HG03097 (cell line): Measurements from ENCODE around the gene ORAI3.

Experiments used
- ATAC-seq: cut with Tn5 transposase; IDR thresholded peaks from one replicate; pipeline ENCODE4 v1.9.1; 2021; ENCODE audit not compliant: unreplicated experiment, low FRiP score

ORAI3 gene

DNA sequence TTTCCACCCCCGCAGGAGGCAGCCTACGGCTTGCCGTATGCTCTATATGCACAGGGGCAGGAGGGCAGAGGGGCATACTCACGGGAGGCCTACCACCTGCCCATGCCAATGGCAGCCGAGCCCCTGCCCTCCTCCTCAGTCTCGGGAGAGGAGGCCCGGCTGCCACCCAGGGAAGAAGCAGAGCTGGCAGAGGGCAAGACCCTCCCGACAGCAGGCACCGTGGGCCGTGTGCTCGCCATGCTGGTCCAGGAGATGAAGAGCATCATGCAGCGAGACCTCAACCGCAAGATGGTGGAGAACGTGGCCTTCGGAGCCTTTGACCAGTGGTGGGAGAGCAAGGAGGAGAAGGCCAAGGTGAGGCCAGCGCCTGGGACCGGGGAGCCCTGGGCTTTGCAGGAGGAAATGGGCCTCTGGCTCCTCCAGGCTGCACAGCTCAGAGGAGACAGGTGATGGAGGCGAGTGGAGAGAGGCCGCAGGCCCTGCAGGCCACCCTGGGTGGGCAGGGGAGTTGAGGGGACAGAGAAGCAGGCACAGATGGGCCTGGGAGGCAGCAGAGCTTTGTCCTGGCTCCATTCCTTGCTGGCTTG lies 17.3 kb downstream of the ORAI3 start:
- no peak for ATAC-seq

DNA sequence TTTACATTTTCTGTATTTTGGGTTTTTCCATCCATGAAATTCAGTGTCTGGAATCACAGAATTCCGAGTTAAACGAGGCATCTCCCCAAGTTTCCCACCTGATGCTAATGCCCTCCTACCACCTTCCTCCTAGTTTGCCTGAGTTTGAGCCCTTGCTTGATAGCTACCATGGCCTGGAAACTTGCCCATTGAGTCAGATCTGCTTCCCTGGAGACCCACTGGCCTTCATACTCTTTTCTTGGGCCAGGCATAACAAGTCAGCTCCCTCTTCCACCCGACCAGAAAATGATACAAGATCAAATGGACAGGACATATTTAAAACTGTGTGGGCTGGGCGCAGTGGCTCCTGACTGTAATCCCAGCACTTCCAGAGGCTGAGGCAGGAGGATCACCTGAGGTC lies 18.9 kb downstream of the ORAI3 start:
- no peak for ATAC-seq

DNA sequence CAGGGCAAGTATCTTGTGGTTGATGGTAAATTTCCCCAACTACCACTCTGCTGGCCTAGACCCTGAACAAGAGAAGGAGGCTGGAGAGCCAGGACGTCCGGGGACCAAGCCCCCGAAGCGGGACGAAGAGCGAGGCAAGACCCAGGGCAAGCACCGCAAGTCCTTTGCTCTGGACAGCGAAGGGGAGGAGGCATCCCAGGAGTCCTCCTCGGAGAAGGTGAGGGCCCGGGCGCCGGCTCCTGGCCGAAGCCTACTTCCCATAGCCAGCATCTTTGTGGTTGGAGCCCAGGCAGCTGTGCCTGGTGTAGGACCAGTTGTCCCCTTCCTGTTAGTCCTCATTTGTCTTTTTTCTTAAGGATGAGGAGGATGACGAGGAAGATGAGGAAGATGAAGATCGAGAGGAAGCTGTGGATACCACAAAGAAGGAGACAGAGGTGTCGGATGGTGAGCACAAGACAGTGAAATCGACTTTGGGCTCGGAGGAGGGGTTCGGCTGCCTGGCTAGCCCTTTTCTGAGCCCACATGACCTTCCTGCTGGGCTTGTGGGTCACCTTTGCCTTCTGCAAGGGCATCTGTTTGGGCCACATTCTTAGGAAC lies 20.5 kb downstream of the ORAI3 start:
- ATAC-seq = no peak

GRCh38 chr16:30971298-30971697 lies 22.4 kb downstream of the ORAI3 start:
- ATAC-seq = no peak

DNA sequence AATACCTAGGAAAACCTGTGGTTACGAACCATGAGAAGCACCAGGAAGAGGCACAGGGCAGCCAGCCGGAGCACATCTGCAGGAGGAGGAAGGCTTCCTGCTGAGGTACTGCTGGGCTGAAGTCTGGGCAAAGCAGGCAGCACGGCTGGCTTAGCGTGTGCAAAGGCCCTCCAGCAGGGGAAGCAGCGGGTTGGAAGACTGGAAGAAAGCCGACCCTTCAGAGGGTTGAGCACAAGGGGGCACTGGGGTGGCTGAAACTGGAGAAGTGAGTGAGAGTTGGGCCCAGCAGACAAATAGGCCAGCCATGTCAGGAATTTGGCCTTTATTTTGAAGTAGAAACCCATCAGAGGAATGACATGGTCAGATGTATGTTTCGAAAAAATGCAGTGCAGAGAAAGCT lies 24.0 kb downstream of the ORAI3 start:
- no peak for ATAC-seq

- no peak for ATAC-seq
Observed at GRCh38 chr16:30974348-30974747, 25.5 kb downstream of the ORAI3 start.

DNA sequence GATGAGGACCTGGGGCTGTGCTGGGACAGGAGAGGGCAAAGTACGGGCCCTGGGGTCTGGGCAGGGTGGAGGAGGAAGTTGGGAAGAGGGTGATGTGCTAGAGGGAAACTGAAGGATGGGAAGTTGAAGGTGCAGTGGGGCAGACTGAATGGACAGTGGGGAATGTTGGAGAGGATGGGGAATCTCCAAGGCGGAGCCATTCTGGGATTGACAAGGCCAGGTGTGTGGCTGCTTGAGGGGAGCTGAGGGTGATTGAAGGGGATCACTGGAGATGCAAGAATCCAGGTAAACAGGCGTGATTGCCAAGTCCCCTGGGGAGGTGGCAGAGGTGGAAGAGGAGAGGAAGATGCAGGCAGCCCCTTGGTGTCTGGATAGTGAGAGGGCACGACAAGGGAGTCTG lies 27.6 kb downstream of the ORAI3 start:
- no peak for ATAC-seq

GRCh38 chr16:30977502-30977901 lies 28.6 kb downstream of the ORAI3 start:
- no peak for ATAC-seq

GRCh38 chr16:30979170-30980022 lies 30.5 kb downstream of the ORAI3 start:
- ATAC-seq = no peak

GRCh38 chr16:30980023-30980371 lies 31.1 kb downstream of the ORAI3 start:
- no peak for ATAC-seq

DNA sequence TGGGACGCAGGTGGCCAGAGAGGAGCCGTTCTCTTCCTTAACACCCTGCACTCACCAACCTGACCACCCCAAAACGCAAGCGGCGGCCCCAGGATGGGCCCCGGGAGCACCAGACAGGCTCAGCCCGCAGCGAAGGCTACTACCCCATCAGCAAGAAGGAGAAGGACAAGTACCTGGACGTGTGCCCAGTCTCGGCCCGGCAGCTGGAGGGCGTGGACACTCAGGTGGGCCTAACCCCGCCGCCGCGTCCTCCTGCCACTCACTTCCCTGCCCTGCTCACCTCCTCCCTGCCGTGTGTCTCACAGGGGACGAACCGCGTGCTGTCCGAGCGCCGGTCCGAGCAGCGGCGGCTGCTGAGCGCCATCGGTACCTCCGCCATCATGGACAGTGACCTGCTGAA lies 31.6 kb downstream of the ORAI3 start:
- no peak for ATAC-seq

DNA sequence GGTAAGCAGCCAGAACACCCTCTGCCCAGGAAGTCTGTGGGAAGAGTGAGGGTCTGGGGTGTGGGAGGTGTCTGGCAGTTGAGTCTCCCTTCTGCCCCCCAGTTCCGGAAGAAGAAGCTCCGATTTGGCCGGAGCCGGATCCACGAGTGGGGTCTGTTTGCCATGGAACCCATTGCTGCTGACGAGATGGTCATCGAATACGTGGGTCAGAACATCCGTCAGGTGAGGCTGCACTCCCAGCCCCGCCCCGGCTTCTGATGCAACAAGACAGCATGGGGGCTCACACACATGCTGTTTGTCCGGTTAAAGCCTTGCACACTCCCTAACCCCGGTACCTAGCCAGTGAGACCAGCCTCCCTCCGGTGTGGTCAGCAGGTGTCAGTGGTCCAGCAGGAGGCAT lies 32.1 kb downstream of the ORAI3 start:
- ATAC-seq = no peak

DNA sequence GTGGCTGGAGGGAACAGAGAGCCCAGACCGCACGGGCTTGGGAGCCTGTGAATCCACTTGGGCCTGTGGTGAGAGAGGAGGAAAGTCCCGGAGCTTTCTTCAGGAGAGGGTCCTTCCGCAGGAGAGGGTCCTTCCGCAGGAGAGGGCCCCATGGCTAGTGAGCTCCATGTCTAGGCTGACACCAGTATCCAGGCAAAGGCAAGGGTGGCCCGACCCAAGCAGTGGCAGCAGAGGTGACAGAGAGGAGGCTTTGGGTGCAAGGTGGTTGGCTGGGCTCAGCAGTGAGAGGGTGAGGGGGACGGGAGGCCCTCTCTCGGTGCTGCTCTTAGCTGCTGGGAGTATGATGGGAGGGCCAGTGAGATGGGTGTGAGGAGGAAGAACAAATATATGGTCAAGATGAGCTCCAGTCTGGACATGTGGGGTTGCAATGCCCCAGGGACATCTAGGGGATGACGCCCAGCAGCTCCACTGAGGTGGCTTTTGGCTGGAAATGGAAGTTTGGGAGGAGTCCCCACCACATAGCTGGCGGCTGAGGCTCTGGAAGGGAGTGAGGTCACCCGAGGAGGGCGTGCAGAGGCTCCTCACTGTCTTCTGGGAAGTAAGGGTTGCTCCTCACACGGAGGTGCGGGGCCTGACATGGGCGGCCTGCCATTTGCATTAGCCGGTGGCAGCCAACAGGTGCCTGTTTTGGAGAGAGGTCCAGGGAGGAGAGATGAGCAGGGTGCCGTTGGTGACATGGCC lies 33.9 kb downstream of the ORAI3 start:
- ATAC-seq = no peak

GRCh38 chr16:30983289-30983889 lies 34.5 kb downstream of the ORAI3 start:
- no peak for ATAC-seq

- ATAC-seq = no peak
Observed at GRCh38 chr16:30983898-30984610, 35.2 kb downstream of the ORAI3 start.

GRCh38 chr16:30984669-30985400 lies 36.0 kb downstream of the ORAI3 start, which contains the start of gene HSD3B7:
Gene HSD3B7, plus strand, starts transcription at chr16:30985207. Its CDS starts 452 bp downstream, at chr16:30985659.
- no peak for ATAC-seq

GRCh38 chr16:30985401-30986128 lies 36.7 kb downstream of the ORAI3 start:
- ATAC-seq = no peak

DNA sequence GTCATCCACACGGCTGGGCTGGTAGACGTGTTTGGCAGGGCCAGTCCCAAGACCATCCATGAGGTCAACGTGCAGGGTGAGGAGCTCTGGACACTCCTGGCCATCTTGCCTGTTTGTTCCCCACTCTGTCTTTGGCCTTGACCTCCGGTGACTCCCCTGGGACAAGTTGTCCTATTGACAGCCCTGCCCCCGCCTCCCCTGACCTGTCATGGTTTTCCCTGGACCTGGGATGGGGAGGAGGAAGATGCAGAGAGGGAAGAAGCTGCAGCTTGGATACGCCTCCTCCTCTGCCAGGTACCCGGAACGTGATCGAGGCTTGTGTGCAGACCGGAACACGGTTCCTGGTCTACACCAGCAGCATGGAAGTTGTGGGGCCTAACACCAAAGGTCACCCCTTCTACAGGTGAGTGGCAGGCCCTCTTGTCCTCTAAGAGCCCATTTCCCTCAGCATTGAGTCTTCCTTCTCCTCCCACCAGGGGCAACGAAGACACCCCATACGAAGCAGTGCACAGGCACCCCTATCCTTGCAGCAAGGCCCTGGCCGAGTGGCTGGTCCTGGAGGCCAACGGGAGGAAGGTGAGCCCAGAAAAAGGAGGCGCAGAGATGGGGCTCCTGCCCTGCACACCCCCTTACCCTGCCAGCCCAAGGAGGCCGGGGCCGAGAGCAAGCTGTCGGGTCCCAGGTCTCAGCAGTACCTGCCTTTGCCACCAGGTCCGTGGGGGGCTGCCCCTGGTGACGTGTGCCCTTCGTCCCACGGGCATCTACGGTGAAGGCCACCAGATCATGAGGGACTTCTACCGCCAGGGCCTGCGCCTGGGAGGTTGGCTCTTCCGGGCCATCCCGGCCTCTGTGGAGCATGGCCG lies 37.5 kb downstream of the ORAI3 start:
- no peak for ATAC-seq
